CD4-positive, alpha-beta T cell treated with Interleukin-15 for 1 hour (primary cell): ENCODE data around the gene CLMN.
A peak's percentile ranks its signal among the peaks of the same experiment; 100 is the strongest.
"Not testable (repeated sequence)": the region's sequence is repeated elsewhere in the genome, so short reads cannot be mapped to it uniquely, and the experiment has no call there.

Experiments used
- DNase-seq: peaks from one replicate; pipeline ENCODE4 v3.0.0-alpha.2; 2020

Gene CLMN

GRCh38 chr14:95185033-95185766, 134.5 kb downstream of the CLMN start:
- peak; percentile 59 for DNase-seq

DNA sequence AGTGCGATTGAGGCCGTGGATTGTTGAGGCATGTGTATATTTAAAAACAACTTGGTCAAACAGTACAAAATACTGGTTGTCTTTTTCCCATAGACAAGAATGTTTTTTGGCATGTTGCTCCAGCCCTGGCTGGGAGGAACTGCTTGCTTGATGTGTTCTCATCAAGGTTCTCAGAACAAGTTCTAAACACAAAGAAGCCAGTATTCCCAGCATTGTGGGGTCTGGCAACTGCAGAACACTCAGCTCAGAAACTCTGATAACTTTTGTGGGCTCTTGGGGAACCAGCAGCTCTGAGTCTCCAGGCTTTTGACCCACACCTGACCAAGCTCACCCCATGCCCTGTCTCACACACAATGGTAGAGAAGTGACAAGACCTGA, 135.3 kb downstream of the CLMN start:
- no peak for DNase-seq

DNA sequence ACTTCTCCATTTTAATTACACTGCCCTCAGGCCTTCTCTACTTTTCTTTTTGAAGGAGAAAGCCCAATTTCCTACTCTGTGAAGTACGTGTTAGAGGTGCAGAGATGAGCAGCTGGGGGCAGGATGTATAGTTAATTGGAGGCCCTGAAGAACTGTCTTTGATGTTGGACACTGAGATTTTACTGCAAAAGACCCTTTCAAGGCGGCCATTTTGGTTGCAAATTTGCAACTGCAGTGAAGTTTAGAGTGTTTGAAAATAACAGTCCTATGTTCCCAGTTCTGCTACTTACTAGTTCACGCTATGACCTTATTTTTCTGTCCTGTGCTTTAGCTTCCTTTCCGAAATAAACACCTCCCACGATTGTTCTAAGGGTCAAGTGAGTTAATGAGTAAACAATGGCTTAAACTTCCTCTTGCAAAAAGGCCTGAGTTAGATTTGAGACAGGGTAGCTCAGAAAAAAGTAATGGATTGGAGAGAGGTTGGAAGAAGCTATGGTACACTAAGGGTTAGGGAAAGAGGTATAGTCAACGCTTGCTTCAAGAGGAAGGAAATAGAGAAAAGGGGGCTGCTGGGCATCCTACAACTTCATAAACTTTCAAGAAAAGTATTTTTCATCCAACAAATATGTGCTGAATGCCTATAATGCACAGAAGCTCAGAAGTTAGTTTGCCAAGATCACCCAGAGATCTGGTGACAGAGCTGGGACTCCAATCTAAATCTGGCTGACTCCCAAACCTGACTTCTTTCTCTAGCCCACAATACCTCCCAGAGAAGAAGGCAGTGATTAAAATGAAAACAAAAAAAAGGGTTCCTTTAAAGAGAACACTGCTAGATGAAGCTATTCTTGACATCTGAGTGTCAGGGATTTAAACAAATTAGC, 135.9 kb downstream of the CLMN start:
- DNase-seq = no peak

DNA sequence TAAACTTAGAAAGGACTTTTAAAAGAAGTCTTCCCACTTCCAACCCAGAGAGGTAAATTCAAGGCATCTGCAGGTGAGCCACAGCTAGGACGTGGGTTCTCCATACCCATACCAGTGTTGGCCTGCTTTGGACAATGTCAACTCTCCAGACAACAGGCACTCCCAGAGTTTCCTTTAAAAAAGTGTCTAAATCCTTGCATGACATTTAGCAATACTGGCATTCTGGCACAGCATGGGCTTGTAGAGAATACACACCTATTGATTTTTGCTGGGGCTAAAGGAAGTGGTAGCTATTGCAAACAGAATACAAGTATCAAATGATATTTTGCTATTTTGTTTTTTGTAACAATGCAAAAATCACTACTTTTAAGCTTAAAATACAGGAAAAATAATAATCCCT, 136.6 kb downstream of the CLMN start:
- DNase-seq = no peak

DNA sequence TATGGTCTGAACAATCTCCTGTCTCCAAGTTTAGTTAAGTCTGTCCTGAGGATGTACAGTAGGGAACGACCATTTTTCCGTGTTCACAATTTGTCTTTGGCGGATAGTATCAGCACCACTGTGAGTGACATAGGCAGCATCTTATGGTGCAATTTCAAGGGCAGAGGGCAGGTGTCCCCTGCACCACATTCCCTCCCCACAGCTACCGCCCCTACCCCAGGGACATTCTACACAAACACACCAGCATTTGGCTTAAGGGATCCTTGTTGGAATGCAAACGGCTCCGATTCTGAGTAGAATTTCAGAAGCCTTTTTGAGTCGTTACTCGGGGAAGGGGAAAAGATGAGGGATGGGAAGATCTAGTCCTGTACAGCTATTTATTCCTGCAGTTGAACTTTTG, 137.3 kb downstream of the CLMN start:
- no peak for DNase-seq

DNA sequence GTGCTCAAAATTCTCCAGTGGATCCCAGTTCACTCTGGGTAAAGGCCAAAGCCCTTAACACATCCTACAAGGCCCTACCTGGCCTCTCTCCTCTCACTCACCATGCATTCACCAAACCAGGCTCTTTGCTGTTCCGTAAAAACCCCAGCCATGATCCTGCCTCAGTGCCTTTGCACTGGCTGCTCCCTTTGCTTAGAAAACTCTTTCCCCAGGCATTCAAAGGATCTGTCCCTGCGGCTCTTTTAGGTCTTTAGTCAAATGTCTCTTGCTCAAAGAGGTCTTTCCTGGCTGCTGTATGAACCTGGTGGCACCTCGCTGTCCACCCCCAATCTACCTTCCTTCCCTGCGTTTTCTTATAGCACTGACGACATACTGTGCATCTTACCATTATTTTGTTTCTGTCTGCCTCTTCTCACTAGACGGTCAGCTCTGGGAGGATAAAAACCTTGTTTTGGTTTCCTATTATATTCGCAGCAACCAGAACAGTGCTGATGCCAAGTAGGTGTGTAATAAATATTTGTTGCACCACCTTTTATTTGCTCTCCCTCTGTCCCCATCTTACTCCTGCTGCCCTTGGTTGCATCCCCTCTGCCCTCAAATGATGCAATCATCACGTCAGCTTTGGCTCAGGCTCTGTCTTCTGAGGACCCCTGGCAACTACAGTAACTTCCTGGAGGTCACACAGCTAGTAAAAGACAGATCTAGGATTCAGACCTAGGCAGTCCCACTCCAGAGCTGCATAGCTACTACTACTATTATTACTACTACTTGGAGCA, 138.6 kb downstream of the CLMN start:
- no peak for DNase-seq

DNA sequence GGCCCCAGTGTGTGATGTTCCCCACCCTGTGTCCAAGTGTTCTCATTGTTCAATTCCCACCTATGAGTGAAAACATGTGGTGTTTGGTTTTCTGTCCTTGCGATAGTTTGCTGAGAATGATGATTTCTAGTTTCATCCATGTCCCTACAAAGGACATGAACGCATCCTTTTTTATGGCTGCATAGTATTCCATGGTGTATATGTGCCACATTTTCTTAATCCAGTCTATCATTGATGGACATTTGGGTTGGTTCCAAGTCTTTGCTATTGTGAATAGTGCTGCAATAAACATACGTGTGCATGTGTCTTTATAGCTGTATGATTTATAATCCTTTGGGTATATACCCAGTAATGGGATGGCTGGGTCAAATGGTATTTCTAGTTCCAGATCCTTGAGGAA, 144.0 kb downstream of the CLMN start:
- DNase-seq = not testable (repeated sequence)

DNA sequence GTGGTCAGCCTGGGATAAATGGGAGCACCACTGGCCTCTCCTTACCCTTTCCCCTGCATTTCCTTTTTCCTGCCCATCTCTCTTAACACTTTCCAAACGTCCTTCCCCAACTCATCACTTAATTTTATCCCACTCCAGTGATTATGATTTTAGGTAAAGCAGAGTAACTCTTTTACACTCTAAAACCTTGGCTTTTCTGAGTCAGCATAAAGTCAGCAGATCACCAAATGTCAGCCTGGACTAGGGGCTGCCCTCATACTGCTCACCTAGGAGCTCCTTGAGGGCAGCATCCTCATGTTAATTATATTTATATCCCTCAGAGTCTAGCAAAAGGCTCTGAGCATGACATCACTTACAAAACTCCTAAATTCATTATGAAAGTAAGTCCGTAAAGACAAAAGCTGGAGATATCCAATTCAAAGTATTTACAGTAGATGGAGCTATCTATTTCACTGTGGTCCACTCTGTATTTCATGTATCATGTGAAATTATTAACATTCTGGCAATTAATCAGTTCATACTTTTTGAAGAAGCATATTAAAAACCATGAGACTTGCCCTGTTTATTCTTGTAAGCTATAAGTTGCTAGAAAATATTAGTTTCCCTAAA, 145.4 kb downstream of the CLMN start:
- no peak for DNase-seq

DNA sequence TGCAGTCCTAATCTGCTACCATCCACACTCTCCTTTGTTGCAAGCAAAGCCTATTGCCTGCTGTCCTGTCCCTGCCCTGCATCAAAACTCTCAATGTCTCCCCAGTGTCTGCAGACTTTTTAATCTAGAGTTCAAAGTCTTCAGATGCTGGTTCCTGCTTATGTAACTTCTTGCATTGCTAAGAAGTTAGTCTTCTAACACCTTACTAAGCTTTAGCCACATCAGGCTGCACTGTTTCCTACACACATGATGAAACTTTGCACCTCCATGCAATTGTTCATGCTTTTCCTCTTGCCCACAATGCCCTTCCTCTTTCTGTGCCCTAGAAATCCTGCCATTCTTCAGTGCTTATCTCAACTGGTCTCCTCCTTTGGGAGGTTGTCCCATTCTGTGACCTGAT, 146.2 kb downstream of the CLMN start:
- no peak for DNase-seq

DNA sequence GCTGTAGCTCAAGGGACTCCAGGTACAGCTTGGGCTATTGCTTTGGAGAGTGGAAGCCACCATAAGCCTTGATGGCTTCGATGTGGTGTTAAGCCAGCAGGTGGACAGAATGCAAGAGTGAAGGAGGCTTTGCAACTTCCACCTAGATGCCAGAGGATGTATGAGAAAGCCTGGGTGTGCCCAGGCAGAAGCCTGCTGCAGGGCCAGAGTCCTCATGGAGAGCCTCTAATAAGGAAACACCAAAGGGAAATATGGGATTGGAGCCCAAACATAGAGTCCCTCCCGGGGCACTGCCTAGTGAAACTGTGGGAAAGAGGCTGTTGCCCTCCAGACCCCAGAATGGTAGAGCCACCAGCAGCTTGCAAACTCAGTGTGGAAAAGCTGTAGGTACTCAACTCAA, 152.5 kb downstream of the CLMN start:
- no peak for DNase-seq

DNA sequence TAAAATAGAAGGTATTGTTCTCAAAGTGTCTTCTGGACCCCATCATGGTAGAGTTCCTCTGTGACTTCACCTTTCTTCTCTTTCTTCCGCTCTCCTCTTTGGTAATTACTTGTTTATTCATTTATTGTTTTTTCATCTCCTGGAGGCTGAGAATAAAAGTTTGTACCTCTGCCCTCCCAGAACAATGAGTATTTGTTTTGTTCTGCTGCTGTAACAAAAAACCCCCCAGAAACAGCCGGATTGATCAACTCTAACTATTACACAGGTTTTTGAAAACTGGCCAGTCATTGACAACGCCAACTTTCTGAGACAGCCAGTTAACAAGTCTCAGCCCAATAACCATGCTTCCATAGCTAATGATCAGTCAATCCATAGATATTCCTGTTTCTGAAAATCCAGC, 154.2 kb downstream of the CLMN start:
- no peak for DNase-seq

DNA sequence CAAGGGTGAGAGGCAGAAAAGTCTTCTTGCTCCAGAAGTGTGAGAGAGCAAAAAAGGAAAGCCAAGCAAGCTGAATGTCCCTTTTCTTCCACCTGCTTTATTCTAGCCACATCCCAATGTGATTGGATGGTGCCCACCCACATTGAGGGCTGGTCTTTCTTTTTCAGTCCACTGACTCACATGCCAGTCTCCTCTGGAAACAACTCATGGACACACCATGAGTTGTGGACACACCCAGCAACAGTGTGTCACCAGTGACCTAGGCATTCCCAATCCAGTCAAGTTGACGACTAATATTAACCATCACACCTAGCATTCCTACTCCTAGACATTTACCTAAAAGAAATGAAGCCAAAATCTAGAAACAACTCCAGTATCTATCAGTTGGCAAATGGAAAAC, 155.2 kb downstream of the CLMN start:
- no peak for DNase-seq

DNA sequence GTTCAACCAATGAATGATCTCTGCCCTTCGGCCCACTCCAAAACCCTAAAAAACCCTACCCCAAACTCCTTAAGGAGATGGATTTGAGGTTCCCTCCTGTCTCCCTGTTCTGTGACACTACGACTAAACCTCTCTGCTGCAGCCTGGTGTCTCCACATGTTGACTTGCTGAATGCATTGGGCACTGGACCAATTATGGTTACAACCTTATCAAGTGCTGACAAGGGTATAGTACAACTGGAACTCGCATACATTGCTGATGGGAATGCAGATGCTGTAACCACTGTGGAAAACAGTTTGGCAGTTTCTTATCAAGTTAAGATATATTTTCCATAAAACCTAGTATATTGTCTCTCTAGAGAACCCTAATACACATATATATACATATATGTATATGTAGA, 156.0 kb downstream of the CLMN start:
- no peak for DNase-seq

DNA sequence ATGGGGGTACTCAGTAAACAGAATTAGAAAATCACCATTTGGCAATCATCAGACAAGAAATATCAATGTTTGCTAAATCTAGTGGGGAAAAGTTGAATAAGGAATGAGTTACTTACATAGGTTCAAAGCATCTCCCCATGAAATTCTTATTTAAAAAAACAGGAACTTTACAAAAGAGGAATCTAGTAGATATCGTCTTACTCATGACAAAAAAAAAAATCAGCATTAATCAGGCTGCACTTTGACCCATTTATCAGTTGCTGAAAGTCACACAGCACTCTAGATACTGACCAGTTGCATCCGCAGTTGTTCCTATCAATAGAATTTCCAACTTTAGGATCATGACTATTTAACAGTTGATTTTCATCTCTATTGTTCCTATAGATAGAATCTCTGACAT, 156.6 kb downstream of the CLMN start:
- DNase-seq = no peak

DNA sequence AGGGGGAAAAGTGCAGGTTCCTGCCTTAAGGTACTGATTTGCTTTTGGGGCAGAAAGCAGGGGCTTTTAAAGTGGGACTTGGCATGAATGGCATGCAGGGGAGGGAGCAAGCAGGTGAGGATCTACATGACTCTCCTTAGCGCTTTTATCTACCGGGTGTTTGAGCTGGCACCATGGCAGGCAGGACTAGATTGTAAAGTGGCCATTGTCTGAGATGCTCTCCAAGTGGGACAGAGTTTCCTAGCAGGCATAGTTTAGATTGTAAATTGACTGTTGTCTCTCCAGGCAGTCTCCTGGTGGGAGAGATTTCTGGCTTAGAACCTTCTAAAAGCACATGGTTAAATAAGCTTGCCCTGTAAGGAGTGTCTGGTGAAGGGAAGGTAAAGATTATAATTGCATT, 157.1 kb downstream of the CLMN start:
- no peak for DNase-seq

DNA sequence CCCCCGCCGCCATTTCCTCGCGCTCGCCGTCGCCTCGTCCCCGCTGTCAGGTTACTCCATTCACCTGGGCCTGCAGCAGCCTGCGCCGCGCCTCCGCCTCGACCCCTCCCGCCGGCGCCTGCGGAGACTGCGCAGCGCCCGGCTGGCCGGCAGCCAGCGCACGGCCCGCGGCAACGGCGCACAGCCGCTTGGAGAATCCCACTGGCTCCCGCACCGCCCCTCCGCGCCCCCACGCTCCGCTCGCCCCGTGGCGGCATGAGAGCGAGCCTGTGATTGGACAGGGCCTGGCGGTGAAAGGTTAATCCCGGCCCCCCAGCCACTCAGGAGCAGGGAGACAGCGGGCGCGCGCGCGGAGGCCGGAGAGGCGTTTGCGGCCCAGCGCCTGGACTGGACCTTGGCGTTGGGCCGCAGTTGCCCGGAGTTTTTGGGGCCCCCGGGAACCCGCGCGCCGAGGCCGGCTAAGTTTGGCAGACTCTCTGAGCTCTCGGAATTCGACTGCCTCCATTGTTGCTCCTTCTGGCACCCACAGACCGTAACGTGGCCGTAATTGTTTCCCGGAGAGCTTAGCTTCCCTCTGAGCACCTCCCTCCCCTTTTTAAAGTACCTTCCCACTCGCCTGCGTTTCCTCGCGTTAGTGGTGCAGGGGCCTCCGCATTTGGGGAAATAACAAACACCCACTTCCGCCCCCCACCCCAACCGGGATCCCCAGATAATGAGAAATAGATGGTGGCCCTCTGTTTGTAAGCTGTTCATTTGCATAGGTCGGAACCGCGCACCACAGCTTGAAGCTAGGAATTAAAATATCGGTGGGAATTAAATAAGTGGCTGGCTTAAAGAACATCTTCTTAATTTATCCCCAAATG, 162.2 kb downstream of the CLMN start, which contains the start of gene DICER1:
DICER1 (minus strand) TSS at position 203 of the 863 bp plus-strand sequence. CDS start 24,071 bp downstream, outside the sequence.
- DNase-seq = peak; percentile 91

- no peak for DNase-seq
These were observed 162.7 kb downstream of the CLMN start for GRCh38 chr14:95157048-95157326.

GRCh38 chr14:95156161-95157047, 163.3 kb downstream of the CLMN start:
- DNase-seq = peak; percentile 31

DNA sequence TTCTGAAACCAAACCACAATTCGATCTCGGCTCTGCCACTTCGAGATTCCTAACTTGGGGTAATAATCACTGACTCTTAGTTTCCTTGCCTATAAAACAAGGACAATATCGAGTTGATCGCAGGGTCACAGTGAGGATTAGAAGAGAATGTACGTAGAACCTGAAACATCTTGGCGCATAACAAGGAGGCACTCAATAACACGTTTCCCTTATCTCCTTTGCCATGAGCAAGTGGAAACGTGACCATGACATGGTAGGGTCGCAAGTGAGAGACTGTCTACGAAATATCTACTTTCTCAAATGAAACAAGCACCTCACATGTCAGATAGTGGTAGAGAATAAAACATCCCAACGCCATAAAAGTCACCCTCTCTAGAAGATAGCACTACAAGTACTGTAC, 164.7 kb downstream of the CLMN start:
- DNase-seq = no peak

DNA sequence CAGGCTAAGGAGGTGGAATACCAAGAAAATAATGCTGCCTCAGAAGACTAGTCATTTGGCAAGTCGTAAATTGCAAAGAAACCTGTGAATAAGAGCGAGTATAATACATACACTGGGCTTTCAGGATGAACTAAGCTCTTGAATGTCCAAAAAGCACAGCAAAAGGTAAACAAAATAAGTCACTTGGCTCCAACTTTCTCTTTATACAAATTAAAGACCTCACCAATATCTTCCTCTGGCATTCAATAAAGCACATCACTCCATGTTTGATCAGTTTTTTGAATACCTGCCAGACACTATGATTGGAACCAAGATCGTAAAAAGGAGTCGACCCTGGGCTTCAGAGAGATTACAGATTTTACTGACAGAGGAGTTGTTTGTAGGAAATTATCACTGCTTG, 165.8 kb downstream of the CLMN start:
- DNase-seq = no peak

DNA sequence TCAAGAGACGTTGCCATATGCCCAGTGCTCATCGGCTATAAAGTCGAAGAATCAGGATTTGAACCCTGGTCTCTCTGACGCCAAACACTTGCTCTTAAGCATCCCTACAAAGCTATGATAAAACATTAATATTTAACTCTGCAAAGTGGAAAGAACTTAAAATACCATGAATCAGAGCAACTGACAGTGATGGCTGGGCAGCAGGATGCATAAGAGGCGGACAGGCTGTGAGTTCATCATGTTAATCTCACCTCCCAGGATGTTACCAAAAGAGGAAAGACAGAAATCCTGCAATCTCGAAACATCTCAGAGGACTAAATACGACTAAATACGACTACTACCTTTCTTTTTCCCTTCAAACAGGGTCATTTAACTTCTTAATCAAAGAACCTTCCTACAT, 168.1 kb downstream of the CLMN start:
- DNase-seq = no peak
